Activated B cell treated with CpG ODN at 0.5 μM for 24 hours (primary cell): Measurements from ENCODE around the gene TSPO. TPM values are rescaled to one million over a fixed set of nuclear protein-coding genes. Genes with fewer than 3 reads are reported as not detected.

ENCODE experiments used
- ATAC-seq: fragments of 200-7000 bp; cut with Tn5 transposase; one replicate; pipeline ENCODE4 v1.10.0; 2021; ENCODE audit warnings: low read depth, mild to moderate bottlenecking, moderate library complexity
- CTCF ChIA-PET: fragments of 350-600 bp; sonication (Branson Sonifier 250); formaldehyde crosslinking; loops from one replicate; lab custom pipeline; 2021; ENCODE audit warnings: antibody characterized with exemption; lab: Charles Lee
- POLR2A ChIA-PET: fragments of 350-600 bp; sonication (Branson Sonifier 250); formaldehyde crosslinking; loops from one replicate; lab custom pipeline; 2021; ENCODE audit warnings: antibody characterized with exemption; lab: Charles Lee
- DNase-seq: peaks from one replicate; pipeline ENCODE4 v3.0.0; 2022
- H3K27ac Mint-ChIP-seq: one replicate; pipeline ENCODE4 v1.8.0; 2020; ENCODE audit warnings: mixed read lengths
- H3K27me3 Mint-ChIP-seq: one replicate; pipeline ENCODE4 v1.8.0; 2021; ENCODE audit warnings: mixed read lengths
- H3K36me3 Mint-ChIP-seq: one replicate; pipeline ENCODE4 v1.8.0; 2021; ENCODE audit warnings: low read depth, mixed read lengths
- H3K4me1 Mint-ChIP-seq: one replicate; pipeline ENCODE4 v1.8.0; 2021; ENCODE audit warnings: mixed read lengths
- H3K4me3 Mint-ChIP-seq: one replicate; pipeline ENCODE4 v1.8.0; 2020; ENCODE audit warnings: mild to moderate bottlenecking, mixed read lengths
- H3K9me3 Mint-ChIP-seq: one replicate; pipeline ENCODE4 v1.8.0; 2020; ENCODE audit warnings: mixed read lengths
- intact Hi-C: fragments of 100-400 bp; cut with micrococcal nuclease; formaldehyde crosslinking; loops from one replicate; pipeline ENCODE4 v1.15.1; 2024
- total RNA-seq: library from RNA; stranded (reverse); gene quantifications from 2 replicates; pipeline ENCODE4 v1.2.3, GENCODE V29; 2022
- TF ChIP-seq, protein P1 (sequence below): fragments of 200-600 bp; IDR thresholded peaks from one replicate; pipeline ENCODE4 v1.8.0; 2022; ENCODE audit warnings: antibody characterized with exemption, mild to moderate bottlenecking

The TSPO gene
- total RNA-seq, 1 donor from 2014 or later = 40.9 TPM

DNA sequence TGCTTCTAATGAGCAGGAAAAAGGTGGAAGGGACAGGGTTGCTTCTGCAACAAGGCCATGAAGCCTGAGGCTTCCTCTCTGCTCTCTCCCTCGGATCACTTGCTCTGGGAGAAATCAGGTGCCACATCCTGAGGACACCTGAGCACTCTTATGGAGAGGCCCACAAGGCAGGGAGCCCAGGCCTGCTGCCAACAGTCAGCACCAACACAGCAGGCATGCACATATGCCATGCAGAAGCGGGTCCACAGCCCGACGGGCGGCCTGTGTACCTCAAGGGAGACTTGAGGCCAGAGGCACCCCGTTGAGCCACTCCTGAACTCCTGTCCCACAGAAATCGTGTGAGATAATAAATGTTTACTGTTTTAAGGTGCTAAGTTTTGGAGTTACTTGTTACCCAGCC, 26.1 kb downstream of the TSPO start:
- H3K9me3 Mint-ChIP-seq = no peaks in the 10 kb centered on the region
- no peak for ATAC-seq
- H3K27me3 Mint-ChIP-seq = no peaks in the 10 kb centered on the region
- H3K27ac Mint-ChIP-seq = no peak overlapping the region
- H3K36me3 Mint-ChIP-seq = peaks cover 55% of the 10 kb centered on the region
- H3K4me3 Mint-ChIP-seq = no peak overlapping the region
- ChIA-PET CTCF (no interaction called here), POLR2A (no interaction called here)
- intact Hi-C loops = no loop called here
- TF ChIP-seq, protein P1, sequence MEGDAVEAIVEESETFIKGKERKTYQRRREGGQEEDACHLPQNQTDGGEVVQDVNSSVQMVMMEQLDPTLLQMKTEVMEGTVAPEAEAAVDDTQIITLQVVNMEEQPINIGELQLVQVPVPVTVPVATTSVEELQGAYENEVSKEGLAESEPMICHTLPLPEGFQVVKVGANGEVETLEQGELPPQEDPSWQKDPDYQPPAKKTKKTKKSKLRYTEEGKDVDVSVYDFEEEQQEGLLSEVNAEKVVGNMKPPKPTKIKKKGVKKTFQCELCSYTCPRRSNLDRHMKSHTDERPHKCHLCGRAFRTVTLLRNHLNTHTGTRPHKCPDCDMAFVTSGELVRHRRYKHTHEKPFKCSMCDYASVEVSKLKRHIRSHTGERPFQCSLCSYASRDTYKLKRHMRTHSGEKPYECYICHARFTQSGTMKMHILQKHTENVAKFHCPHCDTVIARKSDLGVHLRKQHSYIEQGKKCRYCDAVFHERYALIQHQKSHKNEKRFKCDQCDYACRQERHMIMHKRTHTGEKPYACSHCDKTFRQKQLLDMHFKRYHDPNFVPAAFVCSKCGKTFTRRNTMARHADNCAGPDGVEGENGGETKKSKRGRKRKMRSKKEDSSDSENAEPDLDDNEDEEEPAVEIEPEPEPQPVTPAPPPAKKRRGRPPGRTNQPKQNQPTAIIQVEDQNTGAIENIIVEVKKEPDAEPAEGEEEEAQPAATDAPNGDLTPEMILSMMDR = no peak
- H3K4me1 Mint-ChIP-seq = no peaks in the 10 kb centered on the region
- DNase-seq = no peak

DNA sequence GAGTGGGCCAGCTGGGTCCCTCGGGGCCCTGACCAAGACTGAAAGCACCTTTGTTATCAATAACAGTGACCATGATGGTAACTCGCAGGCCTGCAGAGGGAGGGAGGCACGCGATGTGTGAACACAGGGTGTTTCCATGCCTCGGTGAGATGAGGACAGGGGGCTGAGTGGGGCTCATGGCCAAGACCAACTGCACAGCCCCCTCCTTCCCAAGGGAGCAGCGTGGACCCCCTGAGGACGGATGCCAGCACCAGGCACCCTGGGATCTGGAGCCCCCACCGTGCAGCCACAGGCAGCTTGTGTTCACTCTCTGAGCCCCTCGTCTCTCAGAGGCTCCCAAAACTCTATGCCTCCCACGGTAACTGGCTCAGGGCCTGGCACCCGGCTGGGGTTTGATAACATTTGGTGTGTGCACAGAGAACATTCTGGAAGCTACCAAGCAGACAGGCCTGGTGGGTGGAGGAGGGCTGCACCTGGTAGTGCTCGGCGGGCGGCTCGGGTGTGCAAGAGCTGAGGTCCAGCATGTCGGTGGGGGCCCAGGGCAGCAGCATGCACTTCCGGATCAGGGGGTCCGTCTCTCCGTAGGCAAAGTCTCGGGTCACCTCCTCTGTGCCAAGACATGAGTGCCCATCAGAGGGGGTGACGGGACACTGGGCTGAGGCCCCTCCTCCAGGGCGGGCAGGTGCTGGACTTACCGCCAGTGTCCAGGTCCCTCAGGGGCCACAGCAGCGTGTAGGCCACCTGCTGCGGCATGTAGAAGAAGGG, 28.0 kb downstream of the TSPO start:
- no peaks in the 10 kb centered on the region for H3K27me3 Mint-ChIP-seq
- TF ChIP-seq, protein P1 = no peak
- ChIA-PET CTCF (no interaction called here), POLR2A (no interaction called here)
- no peak overlapping the region for H3K27ac Mint-ChIP-seq
- no peaks in the 10 kb centered on the region for H3K9me3 Mint-ChIP-seq
- H3K4me3 Mint-ChIP-seq = no peak overlapping the region
- ATAC-seq (no peak), DNase-seq (no peak)
- intact Hi-C loops = no loop called here
- peaks cover 42% of the 10 kb centered on the region for H3K36me3 Mint-ChIP-seq
- peaks cover 2% of the 10 kb centered on the region for H3K4me1 Mint-ChIP-seq

DNA sequence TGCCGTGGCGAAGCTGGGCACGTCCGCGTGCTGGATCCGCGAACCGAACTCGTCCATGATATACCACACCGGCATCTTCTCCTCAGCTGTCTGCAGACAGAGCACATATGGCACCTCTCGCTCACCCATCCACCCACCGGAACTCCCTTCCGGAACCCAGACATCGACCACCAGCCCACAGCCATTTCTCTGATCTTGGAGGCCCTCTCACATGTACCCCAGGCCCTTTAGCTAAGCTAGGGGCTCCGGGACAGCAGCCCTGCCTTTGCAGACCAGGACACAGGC, 28.5 kb downstream of the TSPO start:
- H3K9me3 Mint-ChIP-seq = no peaks in the 10 kb centered on the region
- no peaks in the 10 kb centered on the region for H3K27me3 Mint-ChIP-seq
- DNase-seq (no peak), ATAC-seq (no peak)
- H3K27ac Mint-ChIP-seq = no peak overlapping the region
- no peak overlapping the region for H3K4me3 Mint-ChIP-seq
- CTCF ChIA-PET = no interaction called here
- intact Hi-C loops = no loop called here
- H3K36me3 Mint-ChIP-seq = peaks cover 42% of the 10 kb centered on the region
- TF ChIP-seq, protein P1 = no peak
- POLR2A ChIA-PET = no interaction called here
- H3K4me1 Mint-ChIP-seq = peaks cover 3% of the 10 kb centered on the region

DNA sequence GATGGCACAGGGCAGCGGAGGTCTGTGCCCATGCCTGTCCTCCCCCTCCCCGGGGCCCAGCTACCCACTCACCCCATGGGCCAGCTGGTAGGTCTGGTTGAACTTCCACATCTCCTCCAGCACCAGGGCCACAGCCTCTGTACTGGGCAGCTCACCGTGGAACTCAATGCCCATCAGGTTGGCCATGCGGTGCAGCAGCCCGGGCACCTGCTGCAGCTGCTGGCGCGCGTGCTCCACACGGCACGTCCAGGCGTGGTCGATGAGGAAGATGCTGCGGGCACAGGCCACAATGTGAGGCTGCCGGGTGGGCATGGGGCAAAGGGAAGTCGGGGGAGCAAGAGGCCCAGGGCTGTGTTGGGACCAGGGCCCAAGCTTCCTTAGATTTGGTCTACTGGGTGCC, 29.3 kb downstream of the TSPO start:
- POLR2A ChIA-PET = no interaction called here
- Mint-ChIP-seq H3K4me3 (no peak overlapping the region), H3K4me1 (peaks cover 8% of the 10 kb centered on the region), H3K36me3 (peaks cover 42% of the 10 kb centered on the region), H3K27me3 (no peaks in the 10 kb centered on the region), H3K27ac (no peak overlapping the region), H3K9me3 (no peaks in the 10 kb centered on the region)
- DNase-seq (no peak), ATAC-seq (no peak)
- TF ChIP-seq, protein P1 = no peak
- intact Hi-C loops = no loop called here
- CTCF ChIA-PET = no interaction called here

DNA sequence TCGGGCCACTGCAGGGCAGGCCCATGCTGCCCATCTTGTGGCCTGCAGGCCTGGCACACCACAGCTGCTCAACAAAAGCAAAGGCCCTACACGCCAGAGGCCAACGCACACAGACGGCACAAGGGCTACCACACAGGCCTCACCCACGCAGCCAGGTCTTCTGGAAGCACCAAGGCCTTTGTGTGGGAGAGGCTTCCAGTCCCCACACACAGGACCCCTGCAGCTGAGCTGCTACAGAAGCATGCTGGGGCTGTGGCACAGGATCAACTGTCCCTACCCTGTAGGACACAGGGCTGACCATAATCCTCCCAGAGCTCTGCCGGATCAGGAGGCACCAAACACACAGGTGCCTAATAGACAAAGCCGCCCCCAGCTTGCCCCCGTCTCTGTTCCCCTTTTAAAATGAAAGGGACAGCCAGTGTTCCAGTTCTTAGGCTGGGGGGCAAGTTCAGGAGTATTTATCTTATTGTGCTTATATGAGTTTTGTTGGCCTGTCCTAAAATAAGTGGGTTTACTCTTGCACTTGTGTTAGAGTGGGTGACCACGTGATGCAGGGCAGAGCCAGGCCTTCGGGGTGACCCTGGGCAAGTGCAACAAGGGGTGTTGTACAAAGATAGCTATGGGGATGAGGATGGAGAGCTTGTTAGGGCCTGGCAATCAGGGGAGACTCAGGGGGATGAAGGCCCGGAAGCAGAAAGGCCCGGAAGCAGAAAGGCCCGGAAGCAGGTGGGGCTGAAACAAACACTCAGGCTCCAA, 30.1 kb downstream of the TSPO start:
- H3K27me3 Mint-ChIP-seq = no peaks in the 10 kb centered on the region
- TF ChIP-seq, protein P1 = no peak

More for the DNA sequence above, 30.1 kb downstream of the TSPO start:
- Mint-ChIP-seq H3K4me3 (no peak overlapping the region), H3K4me1 (peaks cover 14% of the 10 kb centered on the region), H3K27ac (no peak overlapping the region), H3K36me3 (peaks cover 38% of the 10 kb centered on the region), H3K9me3 (no peaks in the 10 kb centered on the region)
- ATAC-seq = no peak
- CTCF ChIA-PET = no interaction called here
- POLR2A ChIA-PET = no interaction called here
- no peak for DNase-seq
- intact Hi-C loops = no loop called here
